ENCODE measurements around the gene ZNF516.

DNA sequence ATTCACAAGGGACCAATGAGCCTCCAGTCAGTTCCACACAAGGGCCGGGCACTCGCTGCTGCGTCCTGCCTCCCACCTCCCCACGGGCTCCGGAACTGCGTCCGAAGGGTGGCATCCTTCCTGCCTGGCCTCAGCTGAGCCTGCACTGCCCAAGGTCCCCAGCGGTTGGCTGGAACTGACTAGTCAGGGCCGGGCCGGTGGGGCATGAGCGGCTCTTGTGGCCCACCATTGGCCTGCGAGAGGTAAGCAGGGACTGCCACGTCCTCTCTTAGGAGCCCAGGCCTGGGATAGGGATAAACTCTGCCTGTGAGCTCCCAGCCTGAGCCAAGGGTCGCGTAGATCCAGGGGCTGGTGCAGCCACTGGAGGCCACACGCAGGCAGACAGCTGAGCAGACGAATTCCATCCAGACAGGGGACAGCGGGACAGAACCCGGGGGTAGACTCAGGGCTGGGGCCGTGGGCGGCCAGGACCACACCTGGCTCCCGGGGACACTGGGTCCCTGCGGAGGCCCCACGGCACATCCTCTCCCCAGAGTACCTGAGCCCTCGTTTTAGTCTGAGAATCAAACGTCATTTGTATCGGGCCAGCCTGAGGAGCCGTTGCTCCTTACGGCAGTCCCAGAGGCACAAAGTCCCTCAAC lies 148.4 kb downstream of the ZNF516 start:
- TF ChIP-seq, protein P1, sequence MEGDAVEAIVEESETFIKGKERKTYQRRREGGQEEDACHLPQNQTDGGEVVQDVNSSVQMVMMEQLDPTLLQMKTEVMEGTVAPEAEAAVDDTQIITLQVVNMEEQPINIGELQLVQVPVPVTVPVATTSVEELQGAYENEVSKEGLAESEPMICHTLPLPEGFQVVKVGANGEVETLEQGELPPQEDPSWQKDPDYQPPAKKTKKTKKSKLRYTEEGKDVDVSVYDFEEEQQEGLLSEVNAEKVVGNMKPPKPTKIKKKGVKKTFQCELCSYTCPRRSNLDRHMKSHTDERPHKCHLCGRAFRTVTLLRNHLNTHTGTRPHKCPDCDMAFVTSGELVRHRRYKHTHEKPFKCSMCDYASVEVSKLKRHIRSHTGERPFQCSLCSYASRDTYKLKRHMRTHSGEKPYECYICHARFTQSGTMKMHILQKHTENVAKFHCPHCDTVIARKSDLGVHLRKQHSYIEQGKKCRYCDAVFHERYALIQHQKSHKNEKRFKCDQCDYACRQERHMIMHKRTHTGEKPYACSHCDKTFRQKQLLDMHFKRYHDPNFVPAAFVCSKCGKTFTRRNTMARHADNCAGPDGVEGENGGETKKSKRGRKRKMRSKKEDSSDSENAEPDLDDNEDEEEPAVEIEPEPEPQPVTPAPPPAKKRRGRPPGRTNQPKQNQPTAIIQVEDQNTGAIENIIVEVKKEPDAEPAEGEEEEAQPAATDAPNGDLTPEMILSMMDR (IDR thresholded peaks at IDR 0.05; ENCODE audit: low read depth, low read length, poor library complexity, severe bottlenecking): no peak
- TF ChIP-seq EZH2phosphoT487 (IDR thresholded peaks at IDR 0.05; ENCODE audit: borderline replicate concordance, low read length): no peak

Measured in DOHH2 (cell line).